ENCODE measurements around the gene KRT40. TPM values are rescaled to one million over a fixed set of nuclear protein-coding genes. Genes with fewer than 3 reads are reported as not detected.

The KRT40 gene
- total RNA-seq = not detected in 2 replicates

GRCh38 chr17:40984226-40984625, at the start of gene KRT40:
Gene KRT40 (minus strand): TSS chr17:40984326. CDS start chr17:40984273, 53 bp downstream.

GRCh38 chr17:41029633-41030245, 45.6 kb upstream of the KRT40 start, which contains the start of gene KRTAP1-4:
Gene KRTAP1-4 (minus strand): TSS chr17:41030195. CDS start chr17:41030078, 117 bp downstream.

GRCh38 chr17:41026715-41027471, 42.8 kb upstream of the KRT40 start, which contains the start of gene KRTAP1-5:
Gene KRTAP1-5 (minus strand): TSS chr17:41027208. CDS start chr17:41027155, 53 bp downstream.

GRCh38 chr17:41008811-41009210, 24.7 kb upstream of the KRT40 start, which contains the start of gene KRTAP3-1:
Gene KRTAP3-1 (minus strand): TSS chr17:41009128. CDS start chr17:41009074, 54 bp downstream.

GRCh38 chr17:40999563-40999962, 15.4 kb upstream of the KRT40 start, which contains the start of gene KRTAP3-2:
Gene KRTAP3-2 (minus strand): TSS chr17:40999906. CDS start chr17:40999853, 53 bp downstream.

GRCh38 chr17:40993839-40994238, 9.7 kb upstream of the KRT40 start, which contains the start of gene KRTAP3-3:
Gene KRTAP3-3 (minus strand): TSS chr17:40994164. CDS start chr17:40994097, 67 bp downstream.

GRCh38 chr17:40966848-40967247, 17.3 kb downstream of the KRT40 start, which contains the start of gene KRT39:
Gene KRT39 (minus strand): TSS chr17:40966948. CDS start chr17:40966856, 92 bp downstream.

GRCh38 chr17:40937384-40937819, 46.7 kb downstream of the KRT40 start, which contains the start of gene KRT23:
Gene KRT23 (minus strand): TSS chr17:40937646. CDS start chr17:40936603, 1,043 bp downstream.

Other genes with a start within 250 kb of the KRT40 start
- gene KRT25, start 229.0 kb downstream of the KRT40 start, total RNA-seq = not detected in 2 replicates
- not detected in 2 replicates for gene KRT26, start 212.1 kb downstream of the KRT40 start, total RNA-seq
- gene KRT27, start 201.8 kb downstream of the KRT40 start, total RNA-seq = not detected in 2 replicates
- not detected in 2 replicates for gene KRT28, start 184.4 kb downstream of the KRT40 start, total RNA-seq
- gene KRT10, start 161.7 kb downstream of the KRT40 start, total RNA-seq = 2.7 and 4.0 TPM in 2 replicates
- not detected in 2 replicates for gene KRT12, start 117.1 kb downstream of the KRT40 start, total RNA-seq
- gene KRT20, start 99.1 kb downstream of the KRT40 start, total RNA-seq = not detected in 2 replicates
- gene KRT23, start 46.7 kb downstream of the KRT40 start, total RNA-seq = not detected in 2 replicates
- not detected in 2 replicates for gene KRT39, start 17.4 kb downstream of the KRT40 start, total RNA-seq
- not detected in 2 replicates for gene KRTAP3-3, start 9.8 kb upstream of the KRT40 start, total RNA-seq
- gene KRTAP3-2, start 15.6 kb upstream of the KRT40 start, total RNA-seq = not detected in 2 replicates
- gene KRTAP3-1, start 24.8 kb upstream of the KRT40 start, total RNA-seq = not detected in 2 replicates
- gene KRTAP1-5, start 42.9 kb upstream of the KRT40 start, total RNA-seq = not detected in 2 replicates
- not detected in 2 replicates for gene KRTAP1-4, start 45.9 kb upstream of the KRT40 start, total RNA-seq
- not detected in 2 replicates for gene KRTAP1-3, start 50.5 kb upstream of the KRT40 start, total RNA-seq
- not detected in 2 replicates for gene KRTAP1-1, start 57.1 kb upstream of the KRT40 start, total RNA-seq
- not detected in 2 replicates for gene KRTAP2-1, start 63.0 kb upstream of the KRT40 start, total RNA-seq
- gene KRTAP2-2, start 70.9 kb upstream of the KRT40 start, total RNA-seq = not detected in 2 replicates
- not detected in 2 replicates for gene KRTAP2-3, start 75.8 kb upstream of the KRT40 start, total RNA-seq
- not detected in 2 replicates for gene KRTAP2-4, start 81.6 kb upstream of the KRT40 start, total RNA-seq
- not detected in 2 replicates for gene KRTAP4-7, start 99.8 kb upstream of the KRT40 start, total RNA-seq
- gene KRTAP4-8, start 113.8 kb upstream of the KRT40 start, total RNA-seq = not detected in 2 replicates
- not detected in 2 replicates for gene KRTAP4-16, start 117.9 kb upstream of the KRT40 start, total RNA-seq
- not detected in 2 replicates for gene KRTAP4-9, start 121.1 kb upstream of the KRT40 start, total RNA-seq
- gene KRTAP4-11, start 134.0 kb upstream of the KRT40 start, total RNA-seq = not detected in 2 replicates
- gene KRTAP4-12, start 139.9 kb upstream of the KRT40 start, total RNA-seq = not detected in 2 replicates
- gene KRTAP4-6, start 156.2 kb upstream of the KRT40 start, total RNA-seq = not detected in 2 replicates
- gene KRTAP4-5, start 165.5 kb upstream of the KRT40 start, total RNA-seq = not detected in 2 replicates
- gene KRTAP4-4, start 176.4 kb upstream of the KRT40 start, total RNA-seq = not detected in 2 replicates
- gene KRTAP4-3, start 183.9 kb upstream of the KRT40 start, total RNA-seq = not detected in 2 replicates
- not detected in 2 replicates for gene KRTAP4-2, start 193.9 kb upstream of the KRT40 start, total RNA-seq
- gene KRTAP4-1, start 200.6 kb upstream of the KRT40 start, total RNA-seq = not detected in 2 replicates
- gene KRTAP9-1, start 205.6 kb upstream of the KRT40 start, total RNA-seq = not detected in 2 replicates
- not detected in 2 replicates for gene KRTAP9-2, start 242.3 kb upstream of the KRT40 start, total RNA-seq
- not detected in 2 replicates for gene KRTAP9-3, start 248.1 kb upstream of the KRT40 start, total RNA-seq

Measured in endothelial cell of coronary artery (primary cell).